ENCODE data around the gene LZTS2.

DNA sequence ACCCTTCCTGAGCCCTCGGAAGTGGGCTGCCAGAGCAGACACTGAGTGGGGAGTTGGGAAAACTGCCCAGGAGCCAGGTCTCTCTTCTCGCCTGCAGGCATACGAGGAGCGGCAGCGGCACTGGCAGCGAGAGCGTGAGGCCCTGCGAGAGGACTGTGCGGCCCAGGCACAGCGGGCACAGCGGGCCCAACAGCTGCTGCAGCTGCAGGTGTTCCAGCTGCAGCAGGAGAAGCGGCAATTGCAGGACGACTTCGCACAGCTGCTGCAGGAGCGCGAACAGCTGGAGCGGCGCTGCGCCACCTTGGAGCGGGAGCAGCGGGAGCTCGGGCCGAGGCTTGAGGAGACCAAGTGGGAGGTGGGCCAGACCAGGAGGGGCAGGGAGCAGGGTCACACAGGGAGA is 5.8 kb downstream of the LZTS2 start:
- TF ChIP-seq, protein P1, sequence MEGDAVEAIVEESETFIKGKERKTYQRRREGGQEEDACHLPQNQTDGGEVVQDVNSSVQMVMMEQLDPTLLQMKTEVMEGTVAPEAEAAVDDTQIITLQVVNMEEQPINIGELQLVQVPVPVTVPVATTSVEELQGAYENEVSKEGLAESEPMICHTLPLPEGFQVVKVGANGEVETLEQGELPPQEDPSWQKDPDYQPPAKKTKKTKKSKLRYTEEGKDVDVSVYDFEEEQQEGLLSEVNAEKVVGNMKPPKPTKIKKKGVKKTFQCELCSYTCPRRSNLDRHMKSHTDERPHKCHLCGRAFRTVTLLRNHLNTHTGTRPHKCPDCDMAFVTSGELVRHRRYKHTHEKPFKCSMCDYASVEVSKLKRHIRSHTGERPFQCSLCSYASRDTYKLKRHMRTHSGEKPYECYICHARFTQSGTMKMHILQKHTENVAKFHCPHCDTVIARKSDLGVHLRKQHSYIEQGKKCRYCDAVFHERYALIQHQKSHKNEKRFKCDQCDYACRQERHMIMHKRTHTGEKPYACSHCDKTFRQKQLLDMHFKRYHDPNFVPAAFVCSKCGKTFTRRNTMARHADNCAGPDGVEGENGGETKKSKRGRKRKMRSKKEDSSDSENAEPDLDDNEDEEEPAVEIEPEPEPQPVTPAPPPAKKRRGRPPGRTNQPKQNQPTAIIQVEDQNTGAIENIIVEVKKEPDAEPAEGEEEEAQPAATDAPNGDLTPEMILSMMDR (IDR thresholded peaks at IDR 0.05; ENCODE audit: borderline replicate concordance, extremely low read depth, low read length, poor library complexity, severe bottlenecking): no peak
- TF ChIP-seq EZH2 (IDR thresholded peaks at IDR 0.05; ENCODE audit: borderline replicate concordance, low read depth, low read length, severe bottlenecking): no peak
